GM12872 (cell line): ENCODE results near the gene NR2F2.

Experiments used
- CTCF ChIP-seq: IDR thresholded peaks from 3 replicates; pipeline ENCODE4 v1.5.1; 2011; ENCODE audit warnings: low read depth, mild to moderate bottlenecking, low read length, moderate library complexity; ENCODE audit not compliant: insufficient read depth

NR2F2 gene

GRCh38 chr15:96330450-96331143, at the start of gene NR2F2:
Gene NR2F2, plus strand, starts transcription at chr15:96330700. Its CDS starts 1,406 bp downstream, at chr15:96332106.
- no peak for TF ChIP-seq CTCF

- no peak for TF ChIP-seq CTCF
These were observed 45.2 kb upstream of the NR2F2 start for GRCh38 chr15:96285305-96285704.

- no peak for TF ChIP-seq CTCF
These were observed 44.7 kb upstream of the NR2F2 start for GRCh38 chr15:96285729-96286254.

GRCh38 chr15:96290679-96291078, 39.8 kb upstream of the NR2F2 start:
- no peak for TF ChIP-seq CTCF

GRCh38 chr15:96292635-96293034, 37.9 kb upstream of the NR2F2 start:
- no peak for TF ChIP-seq CTCF

- no peak for TF ChIP-seq CTCF
These were observed 37.1 kb upstream of the NR2F2 start for GRCh38 chr15:96293441-96293840.

- no peak for TF ChIP-seq CTCF
These were observed 35.7 kb upstream of the NR2F2 start for GRCh38 chr15:96294766-96295165.
